Measurements from ENCODE around the gene ZNF559.

ZNF559 gene

DNA sequence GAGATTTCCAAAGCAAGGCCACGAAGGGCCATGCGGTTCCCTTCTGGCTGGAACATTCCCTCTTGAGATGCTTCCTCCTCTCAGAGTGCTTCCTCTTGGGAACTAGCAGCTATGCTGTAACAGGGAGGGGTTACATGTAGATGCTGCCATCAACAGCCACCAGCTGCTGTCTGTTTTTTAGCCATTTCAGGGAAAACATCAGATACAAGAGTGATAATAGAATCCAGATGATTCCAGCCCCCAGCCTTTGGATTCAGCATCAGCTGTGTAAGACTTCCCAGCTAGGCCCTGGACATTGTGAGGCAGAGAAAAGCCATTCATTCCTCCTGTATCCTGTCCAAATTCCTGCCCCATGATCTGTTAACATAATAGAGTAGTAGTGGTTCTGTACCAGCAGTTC, 30.7 kb downstream of the ZNF559 start:
- DNase-seq: no peak

DNA sequence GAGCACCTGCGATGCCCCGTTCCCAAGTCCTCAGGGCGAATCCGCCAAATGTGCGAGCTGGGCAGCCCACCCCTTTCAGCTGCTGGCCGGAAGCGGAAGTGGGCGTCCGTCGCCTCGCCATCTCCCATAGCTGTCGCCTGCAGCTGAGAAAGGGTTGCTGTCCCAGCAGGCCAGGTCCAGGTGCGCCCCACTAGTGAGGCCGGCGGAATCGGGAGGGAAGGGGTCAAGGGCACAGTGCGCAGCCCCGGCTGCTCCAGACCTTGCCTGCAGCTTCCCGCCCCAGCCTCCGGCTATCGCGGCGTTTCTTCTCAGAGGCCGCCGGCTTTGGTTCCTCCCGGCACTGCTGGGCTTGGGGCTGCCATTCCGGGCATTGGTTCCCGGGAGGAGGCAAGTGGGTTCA, 38.9 kb downstream of the ZNF559 start, which contains the start of gene ZNF177:
TSS of gene ZNF177 (plus strand) at position 109 of the 400 bp plus-strand sequence. CDS start 15,299 bp downstream, outside the sequence.
- DNase-seq: no peak

DNA sequence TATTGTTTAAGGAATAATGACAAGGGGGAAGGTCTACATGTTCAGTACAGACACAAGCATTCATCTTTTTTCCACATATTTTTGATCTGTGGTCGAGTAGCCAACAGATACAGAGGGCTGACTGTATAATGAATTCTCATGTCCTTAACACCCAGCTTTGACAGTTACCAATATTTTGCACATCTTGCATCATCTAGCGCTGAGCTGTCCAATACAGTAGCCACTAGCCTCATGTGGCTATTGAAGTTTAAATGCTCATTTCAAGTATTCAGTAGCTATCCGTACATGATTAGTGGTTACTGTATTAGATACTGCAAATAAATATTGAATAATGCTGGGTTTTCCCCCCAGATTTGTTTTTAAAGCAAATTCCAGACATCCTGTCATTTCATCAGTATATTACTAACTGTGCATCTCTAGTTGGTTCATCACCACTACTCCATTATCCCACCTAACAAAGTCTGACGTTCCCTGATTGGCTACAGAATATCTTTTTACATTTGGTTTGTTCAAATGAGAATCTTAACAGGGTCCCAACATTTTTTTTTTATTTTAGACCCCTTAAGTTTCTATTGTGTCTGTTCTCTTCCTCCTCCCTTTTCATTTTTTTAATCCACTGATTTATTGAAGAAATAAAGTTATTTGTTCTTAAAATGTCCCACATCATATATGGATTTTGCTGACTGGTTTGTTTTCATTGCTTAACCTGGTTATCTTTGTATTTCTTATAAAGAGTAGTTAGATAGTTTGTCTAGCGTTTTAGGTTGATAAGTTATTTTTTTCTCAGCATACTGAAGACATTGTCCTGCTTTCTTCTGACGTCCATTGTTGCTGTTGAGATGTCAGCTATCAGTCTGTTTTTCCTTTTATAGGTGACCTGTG, 47.0 kb downstream of the ZNF559 start:
- no peak for DNase-seq

DNA sequence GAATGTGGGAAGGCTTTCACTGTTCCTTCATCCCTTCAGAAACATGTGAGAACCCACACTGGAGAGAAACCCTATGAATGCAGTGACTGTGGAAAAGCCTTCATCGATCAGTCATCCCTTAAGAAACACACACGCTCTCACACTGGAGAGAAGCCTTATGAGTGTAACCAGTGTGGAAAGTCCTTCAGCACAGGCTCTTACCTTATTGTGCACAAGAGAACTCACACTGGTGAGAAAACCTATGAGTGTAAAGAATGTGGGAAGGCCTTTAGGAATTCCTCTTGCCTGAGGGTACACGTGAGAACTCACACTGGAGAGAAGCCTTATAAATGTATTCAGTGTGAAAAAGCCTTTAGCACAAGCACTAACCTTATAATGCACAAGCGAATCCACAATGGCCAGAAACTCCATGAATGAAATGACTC, 57.4 kb downstream of the ZNF559 start:
- no peak for DNase-seq
